Measurements from ENCODE around the gene KRTAP5-6.
A peak's percentile ranks its signal among the peaks of the same experiment; 100 is the strongest.

KRTAP5-6 gene

GRCh38 chr11:1736447-1736992 is 39.5 kb downstream of the KRTAP5-6 start:
- Histone ChIP-seq H3K9me3 (ENCODE audit: control insufficient read depth, insufficient read depth, low read depth, low read length) (no peaks in the 10 kb centered on the region), H3K36me3 (ENCODE audit: control insufficient read depth in 2 of 2, insufficient read depth in 1 of 2, low read length in 2 of 2) (no peaks in the 10 kb centered on the region), H3K4me3 (ENCODE audit: low read depth, low read length) (no peak overlapping the region), H3K27ac (ENCODE audit: extremely low read depth, low read depth, low read length) (no peak overlapping the region), H3K4me1 (ENCODE audit: control insufficient read depth, insufficient read depth, low read length) (no peaks in the 10 kb centered on the region)
- CTCF ChIA-PET, result interaction anchor here (0.6 to 1.5 kb wide), 2 partner anchors 415 to 417 kb away, joined by 4 read pairs; no protein-coding TSS in a partner anchor
- peak; percentile 65 for TF ChIP-seq ZBTB17 (tag by site-specific recombination; IDR thresholded peaks at IDR 0.05)
- peak; percentile 93 for TF ChIP-seq EGR2 (tag by site-specific recombination; IDR thresholded peaks at IDR 0.05; ENCODE audit: low read depth)
- no peak for TF ChIP-seq ZNF791 (tag by site-specific recombination; IDR thresholded peaks at IDR 0.05)
- peak; percentile 48 for TF ChIP-seq ZNF366 (tag by site-specific recombination; conservative IDR thresholded peaks at IDR 0.05)
- TF ChIP-seq ZFHX2 (tag by site-specific recombination; conservative IDR thresholded peaks at IDR 0.05), result peak; percentile 69
- TF ChIP-seq ZNF324 (tag by site-specific recombination; IDR thresholded peaks at IDR 0.05), result no peak
- TF ChIP-seq ZBTB8A (tag by site-specific recombination; IDR thresholded peaks at IDR 0.05), result no peak
- POLR2A ChIA-PET, result no interaction called here

DNA sequence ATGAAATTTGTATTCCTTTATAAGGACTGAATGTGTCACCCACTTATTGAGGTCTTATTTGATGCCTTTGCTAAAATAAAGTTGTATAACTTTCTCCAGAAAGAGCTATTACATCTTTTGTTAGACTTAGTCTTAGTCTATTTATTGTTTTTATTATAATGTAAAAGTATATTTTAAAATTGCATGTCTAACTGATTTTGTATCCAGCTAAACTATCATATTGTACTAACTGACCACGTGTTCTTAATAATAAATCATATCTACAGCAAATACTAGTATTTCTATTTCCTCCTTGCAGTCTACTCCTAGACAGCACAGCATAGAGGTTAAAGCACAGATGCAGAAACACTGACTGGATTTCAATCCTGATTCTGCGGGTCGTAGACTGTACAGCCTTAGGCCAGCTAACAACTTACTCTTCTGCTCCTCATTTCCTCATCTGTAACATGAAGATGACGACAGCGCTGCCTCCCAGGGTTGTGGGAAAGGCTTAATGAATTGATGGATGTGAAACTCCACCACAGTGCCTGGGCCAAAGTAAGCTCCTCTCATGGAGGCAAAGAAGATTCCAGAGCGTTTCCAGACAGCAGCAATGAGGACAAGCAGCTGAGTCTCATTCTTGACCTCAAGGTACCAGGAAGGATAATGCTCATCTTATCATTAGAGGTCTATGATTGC is 40.2 kb downstream of the KRTAP5-6 start:
- Histone ChIP-seq H3K36me3 (ENCODE audit: control insufficient read depth in 2 of 2, insufficient read depth in 1 of 2, low read length in 2 of 2) (no peaks in the 10 kb centered on the region), H3K4me1 (ENCODE audit: control insufficient read depth, insufficient read depth, low read length) (no peaks in the 10 kb centered on the region), H3K27ac (ENCODE audit: extremely low read depth, low read depth, low read length) (no peak overlapping the region), H3K9me3 (ENCODE audit: control insufficient read depth, insufficient read depth, low read depth, low read length) (no peaks in the 10 kb centered on the region), H3K4me3 (ENCODE audit: low read depth, low read length) (no peak overlapping the region)
- ChIA-PET CTCF (interaction anchor here (0.6 to 1.5 kb wide), 2 partner anchors 57 to 415 kb away, joined by 3 to 4 read pairs; no protein-coding TSS in a partner anchor), POLR2A (no interaction called here)
- TF ChIP-seq ZNF132 (tag by site-specific recombination; IDR thresholded peaks at IDR 0.05; ENCODE audit: borderline replicate concordance) (no peak), ZNF350 (tag by site-specific recombination; IDR thresholded peaks at IDR 0.05) (no peak), PRDM6 (tag by site-specific recombination; IDR thresholded peaks at IDR 0.05) (no peak)

GRCh38 chr11:1738380-1738779 is 41.4 kb downstream of the KRTAP5-6 start:
- Histone ChIP-seq H3K36me3 (ENCODE audit: control insufficient read depth in 2 of 2, insufficient read depth in 1 of 2, low read length in 2 of 2) (no peaks in the 10 kb centered on the region), H3K4me3 (ENCODE audit: low read depth, low read length) (no peak overlapping the region), H3K9me3 (ENCODE audit: control insufficient read depth, insufficient read depth, low read depth, low read length) (no peaks in the 10 kb centered on the region), H3K4me1 (ENCODE audit: control insufficient read depth, insufficient read depth, low read length) (no peaks in the 10 kb centered on the region), H3K27ac (ENCODE audit: extremely low read depth, low read depth, low read length) (no peak overlapping the region)
- TF ChIP-seq ZNF398 (tag by site-specific recombination; IDR thresholded peaks at IDR 0.05) (no peak), KLF8 (tag by site-specific recombination; IDR thresholded peaks at IDR 0.05) (no peak), ZNF24 (tag by site-specific recombination; IDR thresholded peaks at IDR 0.05) (no peak), ZNF157 (tag by site-specific recombination; IDR thresholded peaks at IDR 0.05) (no peak), ZNF621 (tag by site-specific recombination; IDR thresholded peaks at IDR 0.05) (no peak), ZNF530 (tag by site-specific recombination; IDR thresholded peaks at IDR 0.05; ENCODE audit: low read depth) (no peak), ZNF184 (tag by site-specific recombination; IDR thresholded peaks at IDR 0.05) (no peak), REPIN1 (tag by site-specific recombination; IDR thresholded peaks at IDR 0.05; ENCODE audit: low read depth) (no peak), ZBTB21 (tag by site-specific recombination; IDR thresholded peaks at IDR 0.05) (no peak), ZNF10 (tag by site-specific recombination; IDR thresholded peaks at IDR 0.05) (no peak), ZNF335 (tag by site-specific recombination; conservative IDR thresholded peaks at IDR 0.05) (no peak), OVOL3 (tag by site-specific recombination; IDR thresholded peaks at IDR 0.05) (no peak), YY2 (tag by site-specific recombination; IDR thresholded peaks at IDR 0.05) (no peak), ZFP41 (tag by site-specific recombination; IDR thresholded peaks at IDR 0.05; ENCODE audit: borderline replicate concordance) (no peak)
- TF ChIP-seq, protein P1, sequence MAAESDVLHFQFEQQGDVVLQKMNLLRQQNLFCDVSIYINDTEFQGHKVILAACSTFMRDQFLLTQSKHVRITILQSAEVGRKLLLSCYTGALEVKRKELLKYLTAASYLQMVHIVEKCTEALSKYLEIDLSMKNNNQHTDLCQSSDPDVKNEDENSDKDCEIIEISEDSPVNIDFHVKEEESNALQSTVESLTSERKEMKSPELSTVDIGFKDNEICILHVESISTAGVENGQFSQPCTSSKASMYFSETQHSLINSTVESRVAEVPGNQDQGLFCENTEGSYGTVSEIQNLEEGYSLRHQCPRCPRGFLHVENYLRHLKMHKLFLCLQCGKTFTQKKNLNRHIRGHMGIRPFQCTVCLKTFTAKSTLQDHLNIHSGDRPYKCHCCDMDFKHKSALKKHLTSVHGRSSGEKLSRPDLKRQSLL (tag by site-specific recombination; IDR thresholded peaks at IDR 0.05), result no peak
- TF ChIP-seq, protein P2, sequence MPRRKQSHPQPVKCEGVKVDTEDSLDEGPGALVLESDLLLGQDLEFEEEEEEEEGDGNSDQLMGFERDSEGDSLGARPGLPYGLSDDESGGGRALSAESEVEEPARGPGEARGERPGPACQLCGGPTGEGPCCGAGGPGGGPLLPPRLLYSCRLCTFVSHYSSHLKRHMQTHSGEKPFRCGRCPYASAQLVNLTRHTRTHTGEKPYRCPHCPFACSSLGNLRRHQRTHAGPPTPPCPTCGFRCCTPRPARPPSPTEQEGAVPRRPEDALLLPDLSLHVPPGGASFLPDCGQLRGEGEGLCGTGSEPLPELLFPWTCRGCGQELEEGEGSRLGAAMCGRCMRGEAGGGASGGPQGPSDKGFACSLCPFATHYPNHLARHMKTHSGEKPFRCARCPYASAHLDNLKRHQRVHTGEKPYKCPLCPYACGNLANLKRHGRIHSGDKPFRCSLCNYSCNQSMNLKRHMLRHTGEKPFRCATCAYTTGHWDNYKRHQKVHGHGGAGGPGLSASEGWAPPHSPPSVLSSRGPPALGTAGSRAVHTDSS (tag by site-specific recombination; IDR thresholded peaks at IDR 0.05), result no peak
- ChIA-PET POLR2A (interaction anchor here (0.7 kb wide), 1 partner anchor 377 kb away, joined by 7 read pairs; no protein-coding TSS in a partner anchor), CTCF (interaction anchor here (0.6 kb wide), 2 partner anchors 128 to 414 kb away, joined by 3 to 4 read pairs; no protein-coding TSS in a partner anchor)
